Mucosa of descending colon (tissue), 3 donors: ENCODE measurements around the gene TWNK. TPM values are rescaled to one million over a fixed set of nuclear protein-coding genes. Genes with fewer than 3 reads are reported as not detected.
A peak's percentile ranks its signal among the peaks of the same experiment; 100 is the strongest.

Source experiments
- ATAC-seq: fragments of 200-7000 bp; cut with Tn5 transposase; one replicate; pipeline ENCODE4 v1.9.1; 2020; ENCODE audit warnings: mild to moderate bottlenecking, moderate library complexity
- DNase-seq, 3 donors: peaks; one replicate each; pipeline ENCODE4 v3.0.0-alpha.2; 2020
- H3K36me3 ChIP-seq: fragments of 200-600 bp; one replicate; pipeline ENCODE4 v1.8.0; 2021; ENCODE audit warnings: low read depth, mild to moderate bottlenecking
- H3K4me1 ChIP-seq: fragments of 200-600 bp; one replicate; pipeline ENCODE4 v1.8.0; 2021; ENCODE audit warnings: low read depth, mild to moderate bottlenecking
- H3K4me3 ChIP-seq: fragments of 200-600 bp; one replicate; pipeline ENCODE4 v1.8.0; 2021; ENCODE audit warnings: mild to moderate bottlenecking
- H3K9me3 ChIP-seq: fragments of 200-600 bp; one replicate; pipeline ENCODE4 v1.8.0; 2021; ENCODE audit warnings: mild to moderate bottlenecking
- intact Hi-C, 2 donors: fragments of 100-400 bp; cut with DNase I in 1 of 2; cut with micrococcal nuclease in 1 of 2; formaldehyde crosslinking; loops; one replicate each; pipeline versions ENCODE4 v1.11.0 to v1.11.1; 2022; cut with DNase I, micrococcal nuclease
- total RNA-seq, 3 donors: library from RNA; stranded (reverse); fragmentation: NEBNext Ultra II Directional in 2 of 3; extraction: Animal tissue kit (Norgen Biotek cat#: 25700) in 2 of 3; gene quantifications; one replicate each; pipeline versions ENCODE4 v1.2.1 to v1.2.4, GENCODE V29; 2021 to 2023
- TF ChIP-seq, protein P1 (sequence below): fragments of 200-600 bp; IDR thresholded peaks from one replicate; pipeline ENCODE4 v1.8.0; 2022; ENCODE audit warnings: antibody characterized with exemption, mild to moderate bottlenecking
- donor health status: DM: no; HTN: no; CAD: no; lungs with moderate emphysema.
- donor health status: DM: no; HTN: no; CAD: no.
- donor health status: DM: no; HTN: yes; CAD: no.

Gene TWNK
- total RNA-seq, 3 donors from 2014 or later = 6.0 to 7.8 (median 7.0) TPM

DNA sequence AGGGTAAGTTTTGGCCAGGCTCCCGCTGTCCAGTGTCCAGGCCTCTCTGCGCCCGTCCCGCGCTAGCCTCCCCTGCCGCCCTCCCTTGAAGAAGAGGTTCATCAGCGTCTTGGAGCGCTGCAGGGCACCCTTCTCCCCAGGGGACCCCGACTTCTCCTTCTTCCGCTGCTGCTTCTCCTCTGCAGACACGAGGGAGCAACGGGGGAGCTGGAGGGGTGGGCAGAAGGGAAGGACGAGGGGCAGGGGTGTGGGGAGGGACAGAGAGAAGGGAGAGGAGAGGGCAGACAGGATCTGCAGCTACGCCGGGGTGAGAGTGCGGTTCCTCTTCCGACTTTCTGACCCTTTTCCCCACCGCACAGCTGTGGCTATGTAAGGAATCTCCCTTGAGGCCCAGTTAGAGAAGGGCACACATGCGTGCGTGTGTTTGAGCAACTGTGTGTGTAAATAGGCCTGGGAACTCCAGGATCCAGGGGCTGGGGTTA is 30.8 kb downstream of the TWNK start:
- intact Hi-C loops = no loop called here

GRCh38 chr10:101018600-101019439 is 31.5 kb downstream of the TWNK start:
- TF ChIP-seq, protein P1, sequence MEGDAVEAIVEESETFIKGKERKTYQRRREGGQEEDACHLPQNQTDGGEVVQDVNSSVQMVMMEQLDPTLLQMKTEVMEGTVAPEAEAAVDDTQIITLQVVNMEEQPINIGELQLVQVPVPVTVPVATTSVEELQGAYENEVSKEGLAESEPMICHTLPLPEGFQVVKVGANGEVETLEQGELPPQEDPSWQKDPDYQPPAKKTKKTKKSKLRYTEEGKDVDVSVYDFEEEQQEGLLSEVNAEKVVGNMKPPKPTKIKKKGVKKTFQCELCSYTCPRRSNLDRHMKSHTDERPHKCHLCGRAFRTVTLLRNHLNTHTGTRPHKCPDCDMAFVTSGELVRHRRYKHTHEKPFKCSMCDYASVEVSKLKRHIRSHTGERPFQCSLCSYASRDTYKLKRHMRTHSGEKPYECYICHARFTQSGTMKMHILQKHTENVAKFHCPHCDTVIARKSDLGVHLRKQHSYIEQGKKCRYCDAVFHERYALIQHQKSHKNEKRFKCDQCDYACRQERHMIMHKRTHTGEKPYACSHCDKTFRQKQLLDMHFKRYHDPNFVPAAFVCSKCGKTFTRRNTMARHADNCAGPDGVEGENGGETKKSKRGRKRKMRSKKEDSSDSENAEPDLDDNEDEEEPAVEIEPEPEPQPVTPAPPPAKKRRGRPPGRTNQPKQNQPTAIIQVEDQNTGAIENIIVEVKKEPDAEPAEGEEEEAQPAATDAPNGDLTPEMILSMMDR = peak; percentile 43
- Histone ChIP-seq H3K36me3 (no peaks in the 10 kb centered on the region), H3K4me1 (peaks cover 6% of the 10 kb centered on the region), H3K9me3 (no peaks in the 10 kb centered on the region), H3K4me3 (no peak overlapping the region)
- DNase-seq (peak in 2 of 3 donors; percentile 89 to 92), ATAC-seq (peak; percentile 73)
- intact Hi-C loops = no loop called here

More for the DNA sequence above, 30.8 kb downstream of the TWNK start:
- peaks cover 10% of the 10 kb centered on the region for H3K4me1 ChIP-seq
- DNase-seq (no peak), ATAC-seq (no peak)
- no peaks in the 10 kb centered on the region for H3K9me3 ChIP-seq
- TF ChIP-seq, protein P1 = no peak
- no peaks in the 10 kb centered on the region for H3K36me3 ChIP-seq
- no peak overlapping the region for H3K4me3 ChIP-seq

GRCh38 chr10:101019440-101019703 is 32.0 kb downstream of the TWNK start:
- intact Hi-C loops = no loop called here
- ATAC-seq (no peak), DNase-seq (no peak)
- H3K4me1 ChIP-seq = peaks cover 6% of the 10 kb centered on the region
- H3K36me3 ChIP-seq = no peaks in the 10 kb centered on the region
- H3K4me3 ChIP-seq = no peak overlapping the region
- TF ChIP-seq, protein P1 = no peak
- H3K9me3 ChIP-seq = no peaks in the 10 kb centered on the region

DNA sequence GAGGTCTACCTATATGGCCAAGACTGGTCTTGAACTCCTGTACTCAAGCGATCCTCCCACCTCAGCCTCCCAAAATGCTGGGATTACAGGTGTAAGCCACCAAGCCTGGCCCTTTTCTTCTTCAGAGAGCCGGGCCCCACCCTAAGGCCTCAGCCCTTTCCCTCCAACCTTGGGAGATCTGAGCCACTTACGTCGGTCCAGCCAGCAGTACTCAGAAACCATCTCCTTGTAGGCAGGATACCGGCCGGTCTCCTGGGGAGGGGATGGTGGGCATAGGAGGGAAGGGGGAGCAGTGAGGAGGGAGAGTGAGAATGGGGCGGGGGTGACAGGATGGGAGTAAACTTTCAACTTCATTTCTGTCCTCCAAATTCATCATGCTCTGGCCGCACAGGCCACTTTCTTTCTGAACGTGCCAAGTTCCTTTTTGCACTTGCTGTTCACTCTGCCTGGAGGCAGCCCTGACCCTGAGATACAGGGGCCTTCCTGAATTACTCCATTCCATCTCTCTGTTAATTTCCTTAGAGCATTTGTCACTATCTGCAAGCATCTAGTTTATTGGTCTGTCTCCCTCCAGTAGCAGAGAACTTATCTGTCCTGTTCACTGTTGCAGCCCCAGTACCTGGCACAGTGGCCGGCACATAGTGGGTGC is 33.2 kb downstream of the TWNK start:
- Histone ChIP-seq H3K4me1 (peaks cover 6% of the 10 kb centered on the region), H3K9me3 (no peaks in the 10 kb centered on the region), H3K4me3 (no peak overlapping the region), H3K36me3 (no peaks in the 10 kb centered on the region)
- intact Hi-C loops = no loop called here
- no peak for ATAC-seq
- peak in 1 of 3 donors; percentile 15 for DNase-seq
- TF ChIP-seq, protein P1 = no peak

DNA sequence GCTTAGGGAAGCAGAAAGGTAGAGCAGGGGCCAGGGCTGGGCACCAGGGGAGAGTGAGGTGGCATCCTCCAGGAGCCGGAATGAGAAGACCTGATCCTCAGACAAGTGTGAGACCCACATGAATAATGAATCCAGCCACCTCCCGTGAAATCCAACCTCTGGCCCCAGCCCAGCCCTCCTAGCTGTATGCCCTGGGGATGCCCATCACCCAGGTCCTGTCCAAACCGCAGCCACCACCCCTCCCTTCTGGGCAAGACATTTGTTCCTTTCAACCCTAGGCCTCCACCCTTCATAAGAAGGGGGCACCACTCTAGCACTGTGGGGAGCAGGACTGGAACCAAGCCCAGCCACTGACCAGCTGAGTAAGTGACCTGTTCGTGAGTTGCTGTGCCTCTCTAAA is 33.9 kb downstream of the TWNK start:
- Histone ChIP-seq H3K9me3 (no peaks in the 10 kb centered on the region), H3K4me3 (no peak overlapping the region), H3K4me1 (peaks cover 6% of the 10 kb centered on the region), H3K36me3 (no peaks in the 10 kb centered on the region)
- TF ChIP-seq, protein P1 = no peak
- DNase-seq = peak in 1 of 3 donors; percentile 22
- no peak for ATAC-seq
- intact Hi-C loops = no loop called here
